ENCODE measurements around the gene ADCY7. TPM values are rescaled to one million over a fixed set of nuclear protein-coding genes. Genes with fewer than 3 reads are reported as not detected.

Gene ADCY7
- total RNA-seq, 4 donors from 2014 or later, result 40.4 to 50.9 (median 41.2) TPM

GRCh38 chr16:50303041-50303604 is 36.8 kb downstream of the ADCY7 start:
- Histone ChIP-seq H3K9me3 (no peaks in the 10 kb centered on the region), H3K4me3 (no peak overlapping the region), H3K4me1 (peaks cover 0 to 7% (median 0%) of the 10 kb centered on the region in 4 donors), H3K36me3 (peaks cover 0 to 8% (median 0%) of the 10 kb centered on the region in 3 donors), H3K27me3 (no peaks in the 10 kb centered on the region), H3K27ac (no peak overlapping the region)
- TF ChIP-seq, protein P1, sequence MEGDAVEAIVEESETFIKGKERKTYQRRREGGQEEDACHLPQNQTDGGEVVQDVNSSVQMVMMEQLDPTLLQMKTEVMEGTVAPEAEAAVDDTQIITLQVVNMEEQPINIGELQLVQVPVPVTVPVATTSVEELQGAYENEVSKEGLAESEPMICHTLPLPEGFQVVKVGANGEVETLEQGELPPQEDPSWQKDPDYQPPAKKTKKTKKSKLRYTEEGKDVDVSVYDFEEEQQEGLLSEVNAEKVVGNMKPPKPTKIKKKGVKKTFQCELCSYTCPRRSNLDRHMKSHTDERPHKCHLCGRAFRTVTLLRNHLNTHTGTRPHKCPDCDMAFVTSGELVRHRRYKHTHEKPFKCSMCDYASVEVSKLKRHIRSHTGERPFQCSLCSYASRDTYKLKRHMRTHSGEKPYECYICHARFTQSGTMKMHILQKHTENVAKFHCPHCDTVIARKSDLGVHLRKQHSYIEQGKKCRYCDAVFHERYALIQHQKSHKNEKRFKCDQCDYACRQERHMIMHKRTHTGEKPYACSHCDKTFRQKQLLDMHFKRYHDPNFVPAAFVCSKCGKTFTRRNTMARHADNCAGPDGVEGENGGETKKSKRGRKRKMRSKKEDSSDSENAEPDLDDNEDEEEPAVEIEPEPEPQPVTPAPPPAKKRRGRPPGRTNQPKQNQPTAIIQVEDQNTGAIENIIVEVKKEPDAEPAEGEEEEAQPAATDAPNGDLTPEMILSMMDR (IDR thresholded peaks at IDR 0.05), result no peak
- TF ChIP-seq EP300 (IDR thresholded peaks at IDR 0.05), result no peak
- whole genome bisulfite sequencing, 2 donors, result 80 to 83% methylated on average over 11 of the region's 11 CpGs
- no peak for DNase-seq (ENCODE audit: low spot score in 2 of 2)

DNA sequence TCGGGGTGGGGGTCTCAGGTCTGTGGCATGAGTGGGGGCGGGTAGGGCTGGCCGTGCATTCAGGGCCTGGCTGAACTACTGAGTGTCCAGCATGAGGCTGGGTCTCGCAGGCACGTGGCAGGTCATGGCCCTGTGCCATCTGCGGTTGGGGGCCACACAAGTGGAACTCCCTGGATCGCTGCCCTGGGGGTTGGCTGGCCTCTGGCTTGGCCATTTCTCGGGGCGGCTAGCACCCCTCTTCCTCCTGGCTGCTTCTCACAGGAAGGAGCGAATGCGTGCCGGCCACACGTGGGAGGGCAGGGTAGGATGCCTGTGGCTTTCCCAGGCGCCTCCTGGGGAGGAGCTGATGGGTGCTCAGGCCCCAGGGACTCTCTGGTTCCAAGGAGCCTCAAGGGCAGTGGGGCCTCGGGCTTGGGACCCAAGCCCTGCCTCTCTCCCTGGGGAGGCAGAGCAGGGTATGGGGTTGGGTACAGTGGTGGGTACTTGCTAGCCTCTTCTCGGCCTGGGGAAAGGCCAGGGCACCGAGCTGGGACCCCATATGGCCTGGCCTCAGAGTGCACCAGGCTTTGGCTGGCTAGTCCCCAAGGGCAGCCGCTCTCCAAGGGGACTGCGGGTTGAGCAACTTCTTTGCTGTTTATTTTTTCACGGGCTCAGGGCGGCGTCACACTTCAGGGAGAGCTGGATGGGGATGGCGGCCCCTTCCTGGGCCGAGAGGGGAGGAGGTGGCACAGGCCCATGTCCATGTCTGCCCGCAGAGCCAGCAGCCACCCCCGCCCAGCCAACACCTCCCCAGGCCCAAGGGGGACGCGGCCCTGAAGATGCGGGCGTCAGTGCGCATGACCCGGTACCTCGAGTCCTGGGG is 37.5 kb downstream of the ADCY7 start:
- DNase-seq (ENCODE audit: low spot score in 2 of 2), result no peak
- peaks cover 0 to 9% (median 0%) of the 10 kb centered on the region in 4 donors for H3K4me1 ChIP-seq
- no peaks in the 10 kb centered on the region for H3K27me3 ChIP-seq
- no peaks in the 10 kb centered on the region for H3K9me3 ChIP-seq
- H3K4me3 ChIP-seq, result no peak overlapping the region
- TF ChIP-seq, protein P1 (IDR thresholded peaks at IDR 0.05), result no peak
- TF ChIP-seq EP300 (IDR thresholded peaks at IDR 0.05), result no peak
- 63 to 68% methylated on average over 3 to 28 of the region's 33 CpGs for WGBS, 2 donors
- no peak overlapping the region for H3K27ac ChIP-seq
- peaks cover 0 to 5% (median 0%) of the 10 kb centered on the region in 3 donors for H3K36me3 ChIP-seq

GRCh38 chr16:50304467-50305440 is 38.4 kb downstream of the ADCY7 start:
- no peaks in the 10 kb centered on the region for H3K27me3 ChIP-seq
- no peaks in the 10 kb centered on the region for H3K9me3 ChIP-seq
- H3K36me3 ChIP-seq, result peaks cover 0 to 3% (median 0%) of the 10 kb centered on the region in 3 donors
- DNase-seq (ENCODE audit: low spot score in 2 of 2), result no peak
- peaks cover 0 to 19% (median 0%) of the 10 kb centered on the region in 4 donors for H3K4me1 ChIP-seq
- 89 to 92% methylated on average over 3 to 25 of the region's 25 CpGs for WGBS, 2 donors
- TF ChIP-seq, protein P1 (IDR thresholded peaks at IDR 0.05), result no peak
- no peak overlapping the region for H3K27ac ChIP-seq
- no peak overlapping the region for H3K4me3 ChIP-seq

- no peak for DNase-seq (ENCODE audit: low spot score in 2 of 2)
- TF ChIP-seq POLR2A (IDR thresholded peaks at IDR 0.05) (no peak), EP300 (IDR thresholded peaks at IDR 0.05) (no peak)
- TF ChIP-seq, protein P1 (IDR thresholded peaks at IDR 0.05), result no peak
- Histone ChIP-seq H3K9me3 (no peaks in the 10 kb centered on the region), H3K4me1 (peaks cover 0 to 20% (median 0%) of the 10 kb centered on the region in 4 donors), H3K36me3 (peaks cover 0 to 3% (median 0%) of the 10 kb centered on the region in 3 donors), H3K27ac (no peak overlapping the region), H3K4me3 (no peak overlapping the region), H3K27me3 (no peaks in the 10 kb centered on the region)
- WGBS, 2 donors, result 80 to 88% methylated on average over 18 to 20 of the region's 21 CpGs
Observed at GRCh38 chr16:50305441-50306061, 39.2 kb downstream of the ADCY7 start.
